Effector CD8-positive, alpha-beta T cell (primary cell): ENCODE data around the gene NT5C.

Source experiments
- DNase-seq: peaks from one replicate; lab custom pipeline; 2025; lab: John Stamatoyannopoulos, UW

The NT5C gene

GRCh38 chr17:75093548-75094158 lies 37.9 kb downstream of the NT5C start:
- DNase-seq: no peak

- no peak for DNase-seq
Observed at GRCh38 chr17:75091855-75092327, 39.7 kb downstream of the NT5C start.

- no peak for DNase-seq
Observed at GRCh38 chr17:75090871-75091854, 40.4 kb downstream of the NT5C start.

- DNase-seq: no peak
Observed at GRCh38 chr17:75088465-75089417, 42.8 kb downstream of the NT5C start.

- DNase-seq: peak; percentile 10
Observed at GRCh38 chr17:75087558-75088453, 43.7 kb downstream of the NT5C start, which contains the start of gene SLC16A5. Gene SLC16A5 (plus strand): TSS chr17:75087954. CDS start chr17:75093637, 5,683 bp downstream.

- DNase-seq: no peak
Observed at GRCh38 chr17:75087182-75087557, 44.4 kb downstream of the NT5C start.

GRCh38 chr17:75086496-75087181 lies 44.9 kb downstream of the NT5C start:
- no peak for DNase-seq

GRCh38 chr17:75084039-75084660 lies 47.4 kb downstream of the NT5C start:
- DNase-seq: no peak

- no peak for DNase-seq
Observed at GRCh38 chr17:75082683-75083082, 48.9 kb downstream of the NT5C start.

GRCh38 chr17:75081611-75082540 lies 49.7 kb downstream of the NT5C start:
- no peak for DNase-seq
